Activated T-helper 9 cell treated with anti-CD3 and anti-CD28 coated beads, Interleukin-2, amount 50 U/mL, for 16 hours (primary cell): ENCODE measurements around the gene CILP2.

Experiments
- DNase-seq: peaks from one replicate; pipeline ENCODE4 v3.0.0-alpha.2; 2020; ENCODE audit warnings: low read depth

CILP2 gene

GRCh38 chr19:19538061-19538784 is at the start of gene CILP2:
CILP2 (plus strand) TSS chr19:19538265; CDS start chr19:19538350, 85 bp downstream.
- peak; percentile 23 for DNase-seq

GRCh38 chr19:19488875-19489690 is 49.0 kb upstream of the CILP2 start:
- peak; percentile 74 for DNase-seq

GRCh38 chr19:19489804-19490204 is 48.3 kb upstream of the CILP2 start:
- DNase-seq = no peak

DNA sequence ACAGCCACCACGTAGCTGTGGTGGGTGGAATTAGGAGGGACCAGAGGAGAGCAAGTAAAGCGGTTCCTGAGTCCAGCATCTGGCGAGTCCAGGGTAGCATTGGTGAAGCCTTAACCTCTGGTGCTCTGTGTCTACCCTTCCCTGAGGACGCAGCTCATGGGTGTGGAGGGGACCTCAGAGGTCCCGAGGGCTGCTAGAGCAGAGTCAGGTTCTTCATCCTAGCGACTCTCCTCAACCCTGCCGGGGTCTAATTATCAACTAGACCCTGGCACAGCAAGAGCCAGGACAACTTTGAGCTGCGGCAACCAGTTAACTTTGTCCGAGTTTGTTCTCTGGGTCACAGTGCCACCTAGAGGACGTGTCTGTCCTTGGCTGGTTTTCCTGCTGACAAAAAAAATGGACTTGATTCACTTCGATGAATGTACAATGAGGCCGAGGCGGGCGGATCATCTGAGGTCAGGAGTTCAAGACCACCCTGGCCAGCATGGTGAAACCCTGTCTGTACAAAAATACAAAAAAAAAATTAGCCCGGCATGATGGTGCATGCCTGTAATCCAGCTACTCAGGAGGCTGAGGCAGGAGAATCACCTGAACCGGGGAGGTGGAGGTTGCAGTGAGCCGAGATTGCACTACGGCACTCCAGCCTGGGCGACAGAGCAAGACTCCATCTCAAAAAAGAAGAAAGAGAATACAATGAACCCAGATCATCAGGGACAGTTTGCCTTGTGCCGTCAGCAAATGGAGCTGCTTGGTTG is 47.7 kb upstream of the CILP2 start:
- DNase-seq = peak; percentile 64

DNA sequence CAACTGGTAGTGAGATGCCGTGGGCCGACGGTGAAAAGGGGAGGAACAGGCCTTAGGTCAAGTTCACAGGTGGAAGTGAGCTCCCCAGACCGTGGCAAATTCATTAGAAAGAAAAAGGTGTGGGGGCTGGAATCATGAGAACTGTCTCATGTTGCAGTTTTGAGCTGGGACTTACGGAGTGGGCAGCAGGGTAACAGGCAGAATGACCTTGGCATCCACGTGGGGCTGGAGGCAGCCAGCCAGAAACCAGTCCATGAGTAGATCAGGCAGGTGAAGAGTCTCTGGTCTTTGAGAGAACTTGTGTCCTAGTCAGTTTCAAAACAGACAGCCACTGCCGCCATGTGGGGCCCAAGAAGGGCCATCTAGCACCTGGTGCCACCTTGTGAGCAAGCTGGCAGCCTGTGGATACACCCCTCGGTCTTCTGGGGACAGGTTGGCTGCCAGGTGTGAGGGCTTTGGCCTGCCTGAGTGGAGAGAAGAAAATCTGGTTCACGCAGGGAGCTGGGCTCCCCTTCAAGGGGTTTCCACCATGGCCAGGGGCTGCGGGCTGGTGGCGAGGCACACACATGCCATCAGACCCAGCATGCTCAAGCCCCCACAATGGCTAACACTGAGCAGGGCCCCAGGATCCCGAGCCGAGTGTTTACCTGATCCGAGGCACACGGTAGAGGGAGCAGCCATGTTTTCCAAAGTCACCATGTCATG is 46.6 kb upstream of the CILP2 start:
- no peak for DNase-seq

DNA sequence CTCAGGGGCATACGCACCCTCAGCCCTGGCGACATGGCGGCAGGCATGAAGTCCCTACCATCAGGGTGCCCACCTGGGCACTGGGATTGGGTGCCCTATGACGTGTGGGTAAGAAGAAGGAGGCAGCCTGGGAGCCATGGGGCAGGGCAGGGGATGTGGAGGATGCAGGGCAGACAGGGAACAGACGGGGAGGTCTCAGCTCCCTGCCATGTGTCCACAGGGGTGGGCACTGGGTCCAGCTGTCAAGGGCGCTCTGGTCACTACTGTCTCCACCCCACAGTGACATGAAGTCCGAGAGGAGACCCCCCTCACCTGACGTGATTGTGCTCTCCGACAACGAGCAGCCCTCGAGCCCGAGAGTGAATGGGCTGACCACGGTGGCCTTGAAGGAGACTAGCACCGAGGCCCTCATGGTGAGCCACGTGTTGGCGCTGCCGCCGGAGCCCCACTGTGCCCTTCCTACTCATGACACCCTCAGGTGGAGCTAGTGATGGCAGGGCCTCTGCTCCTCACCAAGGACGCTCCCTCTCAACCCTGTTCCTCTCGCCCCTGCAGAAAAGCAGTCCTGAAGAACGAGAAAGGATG is 45.9 kb upstream of the CILP2 start:
- no peak for DNase-seq

- DNase-seq = no peak
These were observed 44.1 kb upstream of the CILP2 start for GRCh38 chr19:19493841-19494546.

DNA sequence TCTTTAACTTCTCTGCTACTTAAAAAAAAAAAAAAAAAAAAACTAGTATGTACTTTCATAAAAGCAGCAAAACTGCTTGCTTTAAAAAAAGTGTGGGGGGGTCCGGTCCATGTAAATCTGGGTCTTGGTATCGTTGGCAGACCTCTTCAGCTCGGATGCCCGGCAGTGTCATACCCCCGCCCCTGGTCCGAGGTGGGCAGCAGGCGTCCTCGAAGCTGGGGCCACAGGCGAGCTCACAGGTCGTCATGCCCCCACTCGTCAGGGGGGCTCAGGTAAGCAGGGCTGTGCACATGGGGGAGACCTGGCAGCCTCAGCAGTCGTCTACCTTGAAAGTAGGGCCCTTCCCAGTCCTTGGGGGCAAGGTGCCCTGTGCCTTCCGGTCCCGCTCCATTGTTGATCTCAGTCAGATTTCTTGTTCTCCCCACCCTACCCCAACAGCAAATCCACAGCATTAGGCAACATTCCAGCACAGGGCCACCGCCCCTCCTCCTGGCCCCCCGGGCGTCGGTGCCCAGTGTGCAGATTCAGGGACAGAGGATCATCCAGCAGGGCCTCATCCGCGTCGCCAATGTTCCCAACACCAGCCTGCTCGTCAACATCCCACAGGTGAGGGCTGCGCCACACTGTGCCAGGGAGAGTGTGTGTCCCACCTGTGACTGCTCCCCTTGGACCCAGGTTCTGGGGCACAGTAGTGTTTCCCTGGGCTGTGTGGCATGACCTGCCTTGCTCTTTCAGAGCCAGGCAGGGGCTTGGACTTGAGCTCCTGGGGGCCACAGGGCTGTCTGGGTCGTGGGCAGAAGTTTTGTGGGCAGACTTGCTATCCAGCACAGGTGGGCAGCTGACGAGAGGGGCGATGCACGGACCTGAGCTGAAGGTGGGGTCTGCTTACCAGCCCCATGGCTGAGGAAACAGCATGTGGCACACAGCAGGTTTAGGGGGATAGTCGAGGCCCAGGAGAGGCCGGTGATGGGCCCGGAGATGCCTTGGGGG is 42.2 kb upstream of the CILP2 start:
- no peak for DNase-seq

DNA sequence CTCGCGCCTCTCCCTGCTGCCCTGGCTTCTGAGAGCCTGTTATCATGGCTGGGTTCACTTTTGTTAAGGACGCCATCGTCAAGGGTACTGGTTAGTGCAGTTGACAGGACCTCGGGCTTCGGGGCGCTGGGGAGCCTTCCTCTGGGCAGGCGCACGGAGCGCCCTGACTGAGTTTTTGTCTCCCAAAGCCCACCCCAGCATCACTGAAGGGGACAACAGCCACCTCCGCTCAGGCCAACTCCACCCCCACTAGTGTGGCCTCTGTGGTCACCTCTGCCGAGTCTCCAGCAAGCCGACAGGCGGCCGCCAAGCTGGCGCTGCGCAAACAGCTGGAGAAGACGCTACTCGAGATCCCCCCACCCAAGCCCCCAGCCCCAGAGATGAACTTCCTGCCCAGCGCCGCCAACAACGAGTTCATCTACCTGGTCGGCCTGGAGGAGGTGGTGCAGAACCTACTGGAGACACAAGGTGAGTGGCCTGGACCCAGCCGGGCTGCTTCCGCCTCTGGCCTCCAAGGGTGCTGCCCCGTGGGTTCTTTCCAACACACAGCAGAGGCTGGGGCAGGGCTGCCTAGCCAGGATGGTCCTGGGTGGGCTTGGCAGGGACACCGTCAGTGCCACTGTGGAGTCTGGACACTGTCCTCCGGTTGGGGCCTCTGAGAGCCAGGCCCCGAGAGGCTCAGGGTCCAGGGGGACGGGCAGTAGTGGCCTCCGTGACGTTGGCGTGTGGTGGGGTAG is 39.6 kb upstream of the CILP2 start:
- DNase-seq = no peak

DNA sequence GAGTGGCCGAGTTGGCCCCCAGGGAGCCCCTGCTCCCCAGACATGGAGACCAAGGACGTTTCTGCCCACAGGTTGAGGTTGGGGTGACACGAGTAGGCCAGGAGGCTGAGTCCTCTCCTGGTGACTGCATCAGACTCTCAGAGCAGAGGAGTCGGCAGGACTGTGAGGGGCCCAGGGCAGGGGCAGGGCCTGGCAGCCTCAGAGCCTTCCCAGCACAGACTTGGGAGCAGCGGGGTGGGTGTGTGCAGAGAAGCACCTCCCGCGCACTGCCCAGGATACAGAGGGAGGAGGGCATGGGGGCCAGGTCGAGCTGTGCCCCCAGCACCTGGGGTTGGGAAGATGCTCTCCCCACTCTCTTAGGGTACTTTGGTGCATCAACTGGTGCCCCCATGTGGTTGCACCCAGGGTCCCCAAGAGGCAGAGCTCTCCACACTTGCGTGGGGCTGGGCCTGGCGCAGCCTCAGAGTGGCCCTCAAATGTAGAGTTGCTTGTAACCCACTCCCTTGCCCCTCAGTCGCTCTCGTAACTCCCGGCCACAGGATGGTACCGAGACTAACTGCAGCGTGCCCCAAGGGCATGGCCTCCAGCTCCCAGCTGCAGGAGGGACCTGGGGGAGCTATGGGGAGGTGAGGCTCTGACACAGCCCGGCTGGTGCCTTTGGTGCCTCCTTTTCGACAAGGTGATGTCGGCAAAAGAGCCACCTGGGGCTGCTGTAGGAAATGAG is 38.6 kb upstream of the CILP2 start:
- DNase-seq = no peak

- no peak for DNase-seq
These were observed 37.0 kb upstream of the CILP2 start for GRCh38 chr19:19500975-19501644.

GRCh38 chr19:19501798-19502197 is 36.3 kb upstream of the CILP2 start:
- DNase-seq = no peak

GRCh38 chr19:19502281-19502680 is 35.8 kb upstream of the CILP2 start:
- DNase-seq = no peak

DNA sequence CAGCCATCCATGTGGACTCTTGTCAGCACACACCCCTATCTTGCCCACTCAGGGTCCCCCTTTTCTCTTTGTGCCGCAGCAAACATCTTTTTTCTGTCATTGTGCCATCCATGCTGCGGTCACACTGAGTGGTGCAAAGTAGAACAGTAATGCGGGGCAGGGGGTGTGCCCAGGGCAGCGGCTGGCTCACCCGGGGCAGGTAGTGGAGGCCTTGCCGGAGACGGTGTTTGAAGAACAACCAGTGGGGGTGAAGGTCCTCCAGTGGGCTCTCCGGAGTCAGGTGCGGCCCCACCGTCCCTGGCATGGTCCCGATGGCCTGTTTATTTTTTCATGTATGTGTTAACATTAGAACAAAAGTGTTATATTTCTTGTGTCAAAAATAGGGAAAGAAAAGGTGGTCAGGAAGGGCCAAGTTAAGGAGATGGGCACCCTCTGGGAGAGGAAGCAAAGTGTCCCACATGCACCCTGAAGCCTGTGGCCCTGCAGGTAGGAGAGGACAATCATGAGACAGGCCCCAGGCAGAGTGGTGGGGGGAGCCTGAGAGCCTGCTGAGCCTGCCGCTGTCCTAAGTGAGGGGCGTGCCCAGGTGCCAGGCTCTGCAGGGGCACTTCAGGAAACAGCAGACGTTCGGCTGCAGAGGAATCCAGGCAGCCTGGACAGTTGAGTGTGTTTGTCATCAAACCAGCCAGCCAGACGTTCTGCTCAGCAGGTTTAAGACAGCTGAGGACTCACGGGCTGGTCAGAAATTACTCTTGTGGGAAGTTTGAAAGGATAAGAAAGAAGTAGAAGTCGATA is 35.1 kb upstream of the CILP2 start:
- DNase-seq = no peak

GRCh38 chr19:19504754-19505668 is 33.1 kb upstream of the CILP2 start:
- DNase-seq = no peak
